D721Med (cell line): ENCODE measurements around the gene ARID3C.
A peak's percentile ranks its signal among the peaks of the same experiment; 100 is the strongest.

Experiments used
- DNase-seq: peaks from one replicate; pipeline ENCODE4 v3.0.0; 2011; ENCODE audit warnings: low spot score; ENCODE audit not compliant: insufficient read length
- FAIRE-seq: peaks from 2 replicates; lab custom pipeline; 2011; peaks lifted over from hg19 to GRCh38; lab: Jason Lieb, UNC
- CTCF ChIP-seq: IDR thresholded peaks from 2 replicates; pipeline ENCODE4 v1.5.1; 2012; ENCODE audit warnings: mild to moderate bottlenecking, control low read depth; ENCODE audit not compliant: insufficient read depth; ENCODE audit errors: missing control alignments

The ARID3C gene

GRCh38 chr9:34580358-34580757 is 48.5 kb downstream of the ARID3C start:
- TF ChIP-seq CTCF: no peak
- FAIRE-seq (no peak), DNase-seq (no peak)

GRCh38 chr9:34579808-34580163 is 49.1 kb downstream of the ARID3C start:
- no peak for TF ChIP-seq CTCF
- FAIRE-seq (no peak), DNase-seq (no peak)

- no peak for TF ChIP-seq CTCF
- FAIRE-seq: no peak
Measured at GRCh38 chr9:34579104-34579807, 49.6 kb downstream of the ARID3C start.

GRCh38 chr9:34578241-34579103 is 50.4 kb downstream of the ARID3C start:
- DNase-seq (no peak), FAIRE-seq (no peak)
- TF ChIP-seq CTCF: no peak

More at GRCh38 chr9:34579104-34579807, 49.6 kb downstream of the ARID3C start:
- DNase-seq: peak; percentile 62

GRCh38 chr9:34577400-34578240 is 51.2 kb downstream of the ARID3C start:
- FAIRE-seq (no peak), DNase-seq (no peak)
- no peak for TF ChIP-seq CTCF

GRCh38 chr9:34576597-34577399 is 52.1 kb downstream of the ARID3C start:
- no peak for DNase-seq
- no peak for TF ChIP-seq CTCF
- no peak for FAIRE-seq
